KOPT-K1 (cell line): ENCODE results near the gene TUBA3E.
"Not testable (repeated sequence)": the region's sequence is repeated elsewhere in the genome, so short reads cannot be mapped to it uniquely, and the experiment has no call there.

ENCODE experiments used
- H3K27ac ChIP-seq: fragments of 200-600 bp; sonication (generic); 2 replicates; pipeline ENCODE4 v1.5.1; 2016; ENCODE audit warnings: antibody characterized with exemption, mild to moderate bottlenecking, low read depth, low read length; ENCODE audit not compliant: poor library complexity, severe bottlenecking
- H3K36me3 ChIP-seq: fragments of 200-600 bp; sonication (generic); 2 replicates; pipeline ENCODE4 v1.5.1; 2017; ENCODE audit warnings: antibody characterized with exemption, mild to moderate bottlenecking, low read length, moderate library complexity; ENCODE audit not compliant: insufficient read depth
- H3K9me3 ChIP-seq: fragments of 200-600 bp; sonication (generic); 2 replicates; pipeline ENCODE4 v1.5.1; 2017; ENCODE audit warnings: antibody characterized with exemption, low read length, mild to moderate bottlenecking; ENCODE audit not compliant: insufficient read depth, poor library complexity, severe bottlenecking

The TUBA3E gene

DNA sequence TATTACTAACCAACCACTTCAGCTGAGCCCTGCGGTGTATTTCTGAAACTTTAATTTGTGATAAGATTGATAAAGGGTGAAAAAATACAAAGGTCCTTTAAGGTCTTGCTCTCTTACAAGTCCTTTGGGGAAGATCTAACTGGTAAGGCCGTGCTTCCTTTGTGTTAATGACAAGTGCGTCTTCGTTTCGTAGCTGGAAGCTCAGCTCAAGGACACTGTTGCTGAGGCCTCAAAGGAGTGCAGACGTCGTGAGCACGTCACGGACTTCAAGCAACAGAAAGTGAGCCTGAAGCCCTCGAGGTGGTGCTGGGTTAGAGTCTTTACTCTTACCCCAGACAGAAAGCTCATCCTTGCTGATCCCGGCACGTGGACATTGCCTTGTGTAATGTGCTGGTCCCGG is 8.8 kb upstream of the TUBA3E start:
- H3K9me3 ChIP-seq, H3K36me3 ChIP-seq, H3K27ac ChIP-seq: not testable (repeated sequence)

DNA sequence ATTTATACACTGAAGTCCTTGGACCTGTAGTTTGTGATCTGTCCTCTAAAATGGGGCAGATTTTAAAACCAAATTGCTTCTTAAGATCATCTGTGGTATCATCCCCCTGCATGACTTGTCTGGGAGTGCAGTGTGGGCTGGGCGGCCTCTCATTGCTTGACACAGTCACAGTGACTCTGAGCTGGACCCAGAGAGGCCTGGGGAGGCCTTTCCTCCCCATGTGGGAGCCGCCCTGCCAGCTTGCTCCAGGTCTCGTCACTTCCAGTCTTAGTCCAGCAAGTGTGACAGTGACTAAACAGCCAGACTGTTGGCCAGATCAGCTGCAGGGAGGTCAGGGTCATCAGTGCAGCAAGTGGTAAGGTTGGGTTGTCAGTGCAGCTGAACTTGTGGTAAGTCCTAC is 4.9 kb upstream of the TUBA3E start:
- H3K27ac ChIP-seq, H3K9me3 ChIP-seq, H3K36me3 ChIP-seq: not testable (repeated sequence)

DNA sequence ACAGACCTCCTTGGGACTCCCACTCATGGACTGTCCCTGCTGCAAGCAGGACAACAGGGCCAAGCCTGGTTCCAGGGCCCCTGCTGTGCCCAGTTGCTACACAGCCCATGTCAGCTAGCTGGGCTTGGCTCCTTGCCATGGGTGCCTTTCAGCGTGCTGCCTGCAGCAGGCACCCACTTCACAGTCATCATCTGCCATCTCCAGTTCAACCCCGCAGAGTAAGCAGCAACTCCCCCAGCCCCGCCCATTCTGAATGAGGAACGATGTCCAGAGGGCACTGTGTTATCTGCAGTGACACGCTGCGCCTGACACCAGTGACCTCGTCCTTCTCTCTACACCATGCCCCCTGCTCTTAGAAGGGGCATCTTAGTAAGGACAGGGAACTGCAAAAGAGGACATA is 4.3 kb upstream of the TUBA3E start:
- not testable (repeated sequence) for H3K9me3 ChIP-seq, H3K36me3 ChIP-seq, H3K27ac ChIP-seq

DNA sequence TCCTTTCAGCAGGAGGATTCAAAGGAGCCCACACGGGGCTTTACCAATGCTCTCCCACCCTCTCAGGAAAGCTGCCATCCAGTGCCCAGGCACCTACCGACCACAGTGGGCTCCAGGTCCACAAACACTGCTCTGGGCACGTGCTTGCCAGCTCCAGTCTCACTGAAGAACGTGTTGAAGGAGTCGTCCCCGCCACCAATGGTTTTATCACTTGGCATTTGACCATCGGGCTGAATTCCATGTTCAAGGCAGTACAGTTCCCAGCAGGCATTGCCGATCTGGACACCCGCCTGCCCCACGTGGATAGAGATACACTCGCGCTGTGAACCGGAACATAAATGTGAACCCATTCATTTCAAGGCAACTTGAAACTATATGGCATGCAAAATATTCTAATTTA is 2.2 kb downstream of the TUBA3E start:
- not testable (repeated sequence) for H3K9me3 ChIP-seq, H3K27ac ChIP-seq, H3K36me3 ChIP-seq

DNA sequence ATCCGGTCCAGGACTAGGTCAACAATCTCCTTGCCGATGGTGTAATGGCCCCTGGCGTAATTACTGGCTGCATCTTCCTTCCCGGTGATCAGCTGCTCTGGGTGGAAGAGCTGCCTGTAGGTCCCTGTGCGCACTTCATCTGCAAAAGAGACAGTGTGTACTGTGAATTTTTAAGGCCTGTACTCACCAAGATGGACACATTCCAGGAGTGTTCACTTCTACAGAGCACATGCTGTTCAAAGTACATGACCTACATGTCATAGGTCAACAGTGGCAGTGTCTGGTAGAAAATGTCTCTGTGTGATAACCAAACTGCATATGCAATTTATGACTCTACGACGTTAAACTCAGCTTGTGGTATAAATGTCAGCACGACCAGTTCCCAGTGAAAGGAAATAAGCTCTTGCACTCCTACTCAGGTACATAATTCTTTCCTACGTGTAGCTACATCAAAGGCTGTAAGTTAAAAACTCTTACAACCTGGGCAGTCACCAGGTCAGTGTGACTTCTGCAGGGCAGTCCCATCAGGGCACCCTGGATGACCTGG is 3.1 kb downstream of the TUBA3E start:
- H3K9me3 ChIP-seq, H3K27ac ChIP-seq: not testable (repeated sequence)
- H3K36me3 ChIP-seq: peaks cover 11% of the 10 kb centered on the region; the same call in 1 of the 2 replicates

DNA sequence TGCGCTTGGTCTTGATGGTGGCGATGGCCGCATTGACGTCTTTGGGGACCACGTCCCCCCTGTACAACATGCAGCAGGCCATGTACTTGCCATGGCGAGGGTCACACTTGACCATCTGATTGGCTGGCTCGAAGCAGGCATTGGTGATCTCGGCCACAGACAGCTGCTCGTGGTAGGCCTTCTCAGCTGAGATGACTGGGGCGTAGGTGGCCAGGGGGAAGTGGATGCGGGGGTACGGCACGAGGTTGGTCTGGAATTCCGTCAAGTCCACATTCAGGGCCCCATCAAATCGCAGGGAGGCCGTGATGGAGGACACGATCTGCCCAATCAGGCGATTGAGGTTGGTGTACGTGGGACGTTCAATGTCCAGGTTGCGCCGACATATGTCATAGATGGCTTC is 4.4 kb downstream of the TUBA3E start:
- not testable (repeated sequence) for H3K27ac ChIP-seq, H3K9me3 ChIP-seq
- peaks cover 18% of the 10 kb centered on the region; the same call in 1 of the 2 replicates for H3K36me3 ChIP-seq

DNA sequence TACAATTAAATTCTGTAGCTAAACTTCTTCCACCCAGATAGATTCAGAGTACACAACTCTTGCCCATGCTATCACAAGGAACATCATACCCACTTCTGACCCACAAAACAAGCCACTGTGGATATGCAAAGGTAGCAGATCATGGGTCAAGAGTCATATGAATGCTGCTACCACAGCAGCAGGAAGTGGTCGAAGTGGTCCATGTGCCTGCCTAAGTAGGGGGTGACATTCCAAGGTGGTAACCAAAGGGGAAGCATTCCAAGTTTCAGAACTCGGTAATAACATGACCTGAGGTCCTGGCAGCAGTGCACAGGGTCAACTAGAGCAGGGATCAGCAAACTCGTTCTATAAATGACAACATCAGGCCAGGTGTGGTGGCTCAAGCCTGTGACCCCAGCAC is 5.8 kb downstream of the TUBA3E start:
- peaks cover 27% of the 10 kb centered on the region; the same call in 1 of the 2 replicates for H3K36me3 ChIP-seq
- not testable (repeated sequence) for H3K27ac ChIP-seq, H3K9me3 ChIP-seq

DNA sequence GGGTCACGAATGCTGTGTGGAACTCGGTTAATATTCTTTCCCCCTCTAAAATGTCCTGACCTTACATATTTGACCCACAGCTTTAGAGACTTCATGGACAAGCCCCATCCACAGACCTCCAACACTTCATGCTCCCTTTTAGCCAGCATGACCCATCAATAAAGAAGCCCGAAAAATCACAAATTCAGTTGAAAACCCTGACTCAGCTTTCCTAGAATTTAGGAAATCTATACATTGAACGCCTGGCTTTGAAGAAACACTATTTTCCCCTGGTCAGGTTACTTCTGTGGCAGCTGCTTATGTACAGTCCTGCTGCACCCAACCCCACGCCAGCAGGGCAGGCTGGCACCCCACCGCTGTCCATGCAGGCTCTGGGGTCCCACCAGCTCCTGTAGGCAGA is 6.9 kb downstream of the TUBA3E start:
- H3K9me3 ChIP-seq, H3K27ac ChIP-seq: not testable (repeated sequence)
- H3K36me3 ChIP-seq: peaks cover 33% of the 10 kb centered on the region; the same call in 1 of the 2 replicates

DNA sequence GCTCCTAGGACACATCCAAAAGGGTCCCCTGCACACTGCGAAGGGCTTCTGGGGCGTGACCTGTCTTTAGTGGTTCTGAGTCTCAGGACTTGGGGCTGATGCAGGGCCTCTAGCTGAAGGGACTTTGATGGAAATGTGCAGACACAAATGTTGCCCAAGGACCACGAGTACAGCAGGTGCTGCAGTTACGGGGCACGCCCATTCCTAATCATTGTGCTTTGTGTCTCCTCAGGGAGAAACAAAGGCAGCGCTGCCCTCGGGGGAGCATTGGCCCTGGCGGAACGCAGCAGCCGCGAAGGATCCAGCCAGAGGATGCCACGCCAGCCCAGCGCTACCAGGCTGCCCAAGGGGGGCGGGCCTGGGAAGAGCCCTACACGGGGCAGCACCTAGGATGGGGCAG is 8.0 kb downstream of the TUBA3E start:
- H3K9me3 ChIP-seq: no peaks in the 10 kb centered on the region
- no peak overlapping the region for H3K27ac ChIP-seq
- H3K36me3 ChIP-seq: peaks cover 40% of the 10 kb centered on the region; the same call in 1 of the 2 replicates

DNA sequence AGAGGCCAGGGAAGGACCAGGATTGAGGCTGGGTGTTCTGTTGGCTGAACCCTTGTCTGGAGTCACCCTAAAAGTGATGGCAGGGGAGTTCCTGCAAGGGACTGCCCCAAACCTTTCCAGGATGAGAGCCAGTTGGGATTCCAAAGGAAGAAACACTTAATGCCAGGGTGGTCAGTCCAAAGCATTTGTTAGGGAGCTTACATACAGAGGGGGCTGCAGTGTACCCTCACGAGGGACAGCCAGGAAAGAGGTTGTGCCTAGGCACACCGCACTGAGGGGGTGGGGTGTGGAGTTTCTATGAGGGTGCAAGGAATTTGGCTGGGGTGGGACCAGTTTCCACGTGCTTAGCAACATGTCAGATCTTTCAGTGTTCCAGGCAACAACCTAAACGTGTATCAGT is 9.3 kb downstream of the TUBA3E start:
- not testable (repeated sequence) for H3K9me3 ChIP-seq, H3K27ac ChIP-seq
- H3K36me3 ChIP-seq: peaks cover 49% of the 10 kb centered on the region

DNA sequence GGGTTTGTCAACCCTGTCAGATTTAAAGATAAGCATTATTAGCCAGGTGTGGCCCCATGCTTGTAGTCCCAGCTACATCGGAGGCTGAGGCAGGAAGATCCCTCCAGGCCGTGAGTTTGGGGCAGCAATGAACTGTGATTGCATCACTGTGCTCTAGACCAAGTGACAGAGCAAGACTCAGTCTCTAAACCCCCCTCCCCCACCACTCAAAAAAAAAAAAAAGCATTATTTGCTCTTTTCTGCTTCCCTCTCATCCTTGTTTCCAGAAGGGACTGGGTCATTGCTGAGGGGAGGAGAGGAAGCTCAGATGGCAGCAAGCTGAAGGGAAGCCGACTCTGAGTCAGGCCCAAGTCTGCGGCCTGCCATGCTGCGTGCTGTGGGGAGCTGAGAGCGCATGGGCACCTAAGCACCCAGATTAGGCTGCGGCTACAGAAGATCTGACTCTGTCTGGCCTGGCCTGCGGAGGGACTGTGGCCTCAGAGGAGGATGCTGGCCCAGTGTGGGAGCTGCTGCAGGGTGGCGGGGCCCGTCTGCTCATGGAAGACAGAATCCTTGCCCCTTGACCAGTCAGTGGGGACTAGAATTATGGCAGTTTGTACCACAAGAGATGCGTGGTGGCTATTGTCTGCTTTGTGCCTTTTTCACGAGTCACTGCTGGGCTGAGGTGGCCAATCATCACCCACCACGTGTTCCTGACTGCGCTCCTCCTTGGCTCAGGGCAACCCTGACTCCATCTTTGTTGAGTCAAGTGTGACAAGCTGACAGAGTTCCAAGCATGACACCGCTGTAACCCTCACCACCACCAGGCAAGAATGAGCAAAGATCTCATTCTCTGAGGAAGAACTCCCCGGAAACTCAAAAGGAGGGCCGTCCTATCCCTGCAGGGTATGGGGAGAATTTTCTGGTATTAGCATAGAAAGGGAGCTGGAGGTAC is 10.1 kb downstream of the TUBA3E start:
- H3K9me3 ChIP-seq: not testable (repeated sequence)
- H3K36me3 ChIP-seq: peaks cover 52% of the 10 kb centered on the region

DNA sequence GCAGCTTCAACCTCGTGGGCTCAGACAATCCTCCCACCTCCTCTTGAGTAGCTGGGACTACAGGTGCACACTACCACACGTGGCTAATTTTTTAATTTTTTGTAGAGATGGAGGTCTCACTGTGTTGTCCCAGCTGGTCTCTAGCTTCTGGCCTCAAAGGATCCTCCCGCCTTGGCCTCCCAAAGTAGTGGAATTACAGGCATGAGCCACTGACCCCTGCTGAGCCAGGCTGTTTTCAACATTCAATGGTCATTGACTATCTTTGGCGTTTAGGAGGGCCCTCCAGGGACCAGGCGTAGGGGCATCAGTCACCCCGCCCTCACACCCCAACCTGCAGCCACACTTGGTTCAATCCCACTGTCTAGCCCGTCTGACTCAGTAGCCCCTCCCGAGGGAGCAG is 11.0 kb downstream of the TUBA3E start:
- Histone ChIP-seq H3K27ac (no peak overlapping the region), H3K36me3 (peaks cover 52% of the 10 kb centered on the region), H3K9me3 (no peaks in the 10 kb centered on the region)

More for the DNA sequence above, 10.1 kb downstream of the TUBA3E start:
- H3K27ac ChIP-seq: not testable (repeated sequence)

DNA sequence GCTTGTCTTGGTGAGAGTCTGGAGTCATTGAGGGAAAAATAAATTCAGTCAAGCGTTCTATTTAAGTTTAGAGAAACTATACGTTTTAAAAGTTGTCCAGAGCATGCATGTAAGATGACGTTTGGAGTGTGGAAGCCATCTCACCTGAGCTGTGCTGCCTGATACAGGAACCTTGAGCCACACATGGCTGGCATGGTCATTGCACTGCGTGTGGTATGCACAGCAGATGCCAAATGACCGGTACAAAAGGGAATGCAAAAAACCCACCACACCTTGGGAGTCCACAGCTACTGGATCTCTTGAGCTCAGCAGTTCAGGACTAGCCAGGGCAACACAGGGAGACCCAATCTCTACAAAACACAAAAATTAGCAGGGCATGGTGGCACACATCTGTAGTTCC is 11.8 kb downstream of the TUBA3E start:
- no peak overlapping the region for H3K27ac ChIP-seq
- H3K36me3 ChIP-seq: peaks cover 52% of the 10 kb centered on the region
- no peaks in the 10 kb centered on the region for H3K9me3 ChIP-seq

DNA sequence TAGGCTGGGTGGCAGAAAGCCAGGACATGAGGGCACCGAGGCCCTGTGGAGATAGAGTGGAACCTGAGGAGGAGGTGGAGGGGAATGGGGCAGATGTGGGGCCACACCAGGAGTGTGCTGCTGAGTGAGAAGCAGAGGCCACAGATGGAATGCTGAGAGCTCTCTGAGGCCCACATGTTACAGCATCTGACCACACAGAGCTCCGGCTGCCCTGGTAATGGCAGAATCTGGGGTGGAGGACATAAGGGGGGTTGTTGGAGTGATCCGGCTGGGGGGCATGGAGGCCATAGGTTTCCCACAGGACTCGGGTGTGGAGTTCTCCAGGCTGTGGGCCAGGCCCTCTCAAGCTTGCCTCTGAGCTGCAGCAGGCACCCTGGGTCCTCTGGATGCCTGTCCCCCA is 12.3 kb downstream of the TUBA3E start:
- Histone ChIP-seq H3K36me3 (peaks cover 49% of the 10 kb centered on the region), H3K27ac (no peak overlapping the region), H3K9me3 (no peaks in the 10 kb centered on the region)

DNA sequence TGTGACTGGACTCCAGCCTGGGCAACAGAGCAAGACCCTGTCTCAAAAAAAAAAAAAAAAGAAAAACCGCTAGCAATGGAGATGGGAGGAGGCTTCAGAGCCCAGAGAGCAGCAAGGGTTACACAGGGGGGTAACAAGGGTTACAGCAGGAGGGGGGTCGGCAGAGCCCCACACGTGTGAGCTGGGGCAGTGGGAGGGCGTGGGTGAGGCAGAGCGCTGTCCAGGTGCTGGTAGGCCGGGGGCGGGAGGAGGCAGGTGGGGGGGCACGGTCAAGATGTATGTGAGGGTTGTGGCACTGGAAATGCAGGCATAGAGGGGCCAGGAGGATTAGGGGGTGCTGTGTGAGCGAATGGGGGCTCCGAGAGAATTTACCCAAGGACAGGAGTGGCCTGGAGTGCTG is 12.8 kb downstream of the TUBA3E start:
- Histone ChIP-seq H3K9me3 (no peaks in the 10 kb centered on the region), H3K36me3 (peaks cover 44% of the 10 kb centered on the region), H3K27ac (no peak overlapping the region)
